Stimulated activated CD4-positive, alpha-beta T cell treated with anti-CD3 and anti-CD28 coated beads, TNF-alpha, amount 100 ng/mL, for 1 hour (primary cell): ENCODE data around the gene REV3L.
A peak's percentile ranks its signal among the peaks of the same experiment; 100 is the strongest.
"Not testable (repeated sequence)": the region's sequence is repeated elsewhere in the genome, so short reads cannot be mapped to it uniquely, and the experiment has no call there.

Experiments
- DNase-seq, 3 donors: peaks; one replicate each; pipeline ENCODE4 v3.0.0-alpha.2; 2020; ENCODE audit warnings: low read depth in 3 of 3, low spot score in 1 of 3

REV3L gene

DNA sequence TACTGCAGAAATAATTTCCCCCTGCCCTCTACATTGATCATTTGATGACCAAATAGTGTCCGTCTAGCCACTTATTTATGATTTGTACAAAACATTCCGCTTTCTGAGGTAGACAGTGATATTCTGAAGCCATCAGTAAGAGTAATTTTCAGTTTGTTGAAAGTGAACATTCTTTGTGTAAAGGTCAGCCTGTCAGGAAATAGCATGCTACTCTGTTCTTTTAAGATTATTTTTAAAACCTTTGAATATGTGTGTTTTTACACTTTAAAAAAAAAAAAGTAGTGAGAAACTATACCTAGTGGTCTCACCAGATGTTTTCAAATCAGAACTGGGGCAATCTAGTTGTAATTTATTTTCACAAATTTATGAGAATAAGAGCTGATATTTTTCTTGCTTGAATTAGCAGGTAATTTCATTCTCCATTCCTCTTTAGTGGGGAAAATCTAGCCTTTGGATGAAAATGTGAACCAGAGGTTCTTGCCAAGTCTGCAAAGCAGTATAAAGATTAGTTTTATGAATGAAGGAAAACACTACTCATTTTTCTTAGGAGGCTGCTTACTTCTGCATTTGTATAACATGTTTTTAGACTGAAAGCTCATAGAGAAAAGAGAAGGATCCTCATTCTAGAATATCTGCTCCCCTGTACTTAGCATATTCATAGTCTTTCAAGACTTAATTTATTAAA is 12.1 kb upstream of the REV3L start:
- no peak for DNase-seq

DNA sequence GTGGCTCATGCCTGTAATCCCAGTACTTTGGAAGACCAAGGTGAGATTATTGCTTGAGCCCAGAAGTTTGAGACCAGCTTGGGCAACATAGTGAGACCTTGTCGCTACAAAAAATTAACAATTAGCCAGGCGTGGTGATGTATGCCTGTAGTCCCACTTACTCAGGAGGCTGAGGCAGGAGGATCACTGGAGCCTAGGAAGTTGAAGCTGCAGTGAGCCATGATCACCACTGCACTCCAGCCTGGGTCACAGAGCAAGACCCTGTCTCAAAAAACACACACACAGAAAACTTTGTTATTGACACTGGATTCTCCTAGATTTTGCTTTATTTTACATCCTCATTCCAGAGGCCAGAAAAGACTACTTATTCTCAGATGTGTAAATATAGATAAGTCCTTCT is 9.5 kb upstream of the REV3L start:
- DNase-seq, result no peak

DNA sequence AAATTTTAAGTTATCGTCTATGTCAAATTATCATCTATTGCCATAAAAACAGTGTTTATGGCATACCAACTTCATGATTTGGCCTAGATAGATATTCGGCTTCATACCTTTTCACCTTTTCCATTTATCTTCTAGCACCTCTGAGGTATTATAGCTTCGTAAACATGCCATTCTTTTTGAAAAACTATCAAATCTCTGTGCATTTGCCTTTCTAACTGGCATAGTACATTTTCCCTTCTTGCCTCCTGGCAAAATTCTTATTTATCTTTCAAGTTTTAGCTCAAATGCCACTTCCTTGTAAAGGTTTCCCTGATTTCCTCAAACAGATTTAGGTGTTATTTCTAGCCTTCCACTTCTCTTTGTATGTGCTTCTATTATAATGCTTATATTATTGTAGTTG is 7.0 kb upstream of the REV3L start:
- no peak for DNase-seq

DNA sequence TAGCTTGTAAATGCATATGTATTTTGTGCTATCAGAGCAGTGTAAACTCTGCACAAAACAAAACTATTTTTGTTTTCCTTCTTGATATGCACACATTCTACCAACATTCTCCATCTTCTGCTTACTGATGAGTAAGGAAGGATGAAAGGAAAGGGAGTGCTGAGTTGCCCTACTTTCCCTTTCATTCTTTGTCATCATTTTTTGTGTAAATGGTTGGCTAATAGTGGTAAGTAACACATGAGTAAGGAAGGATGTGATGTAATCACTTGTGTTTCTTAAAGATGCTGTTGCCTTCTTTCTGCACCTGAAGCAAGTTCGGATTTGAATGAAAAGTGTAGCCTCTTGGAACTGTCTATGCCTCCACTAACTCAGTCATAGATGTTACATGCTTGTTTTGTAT is 4.6 kb upstream of the REV3L start:
- no peak for DNase-seq

DNA sequence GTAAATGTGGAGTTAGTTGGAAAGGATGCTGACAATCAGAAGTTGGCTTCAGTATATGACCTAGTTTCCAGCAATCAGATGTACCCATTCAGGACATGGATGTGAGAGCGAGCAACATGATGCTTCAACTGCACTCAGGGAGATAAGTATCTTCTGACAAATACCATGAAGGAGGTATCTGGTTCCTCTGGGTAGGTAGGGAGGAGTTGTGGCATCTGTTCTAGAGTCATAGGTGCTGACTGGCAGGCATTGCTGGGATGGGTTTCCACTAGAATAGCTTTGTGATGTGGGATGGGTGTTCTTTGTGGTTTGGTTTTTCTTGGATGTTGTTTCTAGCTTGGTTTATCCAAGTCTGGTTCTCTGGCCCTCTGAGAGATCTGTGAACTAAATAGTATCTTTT is 3.9 kb upstream of the REV3L start:
- no peak for DNase-seq

DNA sequence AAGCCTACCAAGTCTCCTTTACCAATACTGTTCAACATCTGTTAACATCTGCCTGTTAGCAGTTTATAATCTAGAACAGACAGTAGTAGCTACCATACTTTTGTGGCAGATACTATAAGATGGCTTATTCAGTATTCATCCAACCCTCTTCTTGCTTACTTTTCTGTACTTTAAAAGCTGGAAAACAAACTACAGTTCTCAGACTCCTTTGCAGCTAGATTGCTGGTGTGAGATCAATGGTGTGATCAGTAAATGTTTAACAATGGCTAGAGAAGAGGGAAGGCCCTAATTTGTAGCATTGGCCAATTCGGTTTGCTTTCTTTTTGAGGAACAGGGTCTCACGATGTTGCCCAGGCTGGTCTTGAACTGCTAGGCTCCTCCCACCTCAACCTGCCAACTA is 3.5 kb upstream of the REV3L start:
- no peak for DNase-seq

DNA sequence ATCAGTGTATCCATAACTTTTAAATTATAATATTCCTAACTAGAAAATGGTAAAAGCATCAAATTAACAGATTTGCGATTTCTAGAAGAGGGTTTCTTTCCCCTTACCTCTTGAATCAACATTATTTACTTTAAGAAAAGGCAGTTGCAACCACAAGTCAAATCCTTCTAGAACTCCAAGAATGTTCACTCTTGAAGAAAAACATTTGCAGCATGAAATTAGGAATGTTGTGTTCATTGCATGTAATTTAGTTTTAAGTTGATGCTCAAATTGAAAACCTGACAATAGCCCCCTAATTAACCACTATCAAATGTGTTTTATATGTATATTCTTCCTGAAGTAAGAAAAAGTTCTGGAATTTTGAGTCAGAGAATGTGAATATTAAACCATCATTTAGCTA is 2.3 kb upstream of the REV3L start:
- DNase-seq, result no peak

DNA sequence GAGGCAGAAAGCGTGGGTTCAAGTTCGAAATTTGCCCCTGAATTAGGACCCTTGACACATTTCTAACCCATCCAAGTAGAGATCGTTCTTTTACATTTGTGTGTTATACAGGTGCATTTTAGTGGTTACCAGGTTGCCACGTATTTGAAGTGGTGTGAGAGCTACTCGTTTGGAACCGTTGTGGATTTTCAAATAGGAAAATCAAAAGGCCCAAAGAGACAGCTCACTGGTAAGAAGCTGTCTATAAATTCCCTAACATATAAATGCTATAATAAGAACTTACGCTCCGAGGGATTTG is 1.6 kb upstream of the REV3L start:
- no peak for DNase-seq

DNA sequence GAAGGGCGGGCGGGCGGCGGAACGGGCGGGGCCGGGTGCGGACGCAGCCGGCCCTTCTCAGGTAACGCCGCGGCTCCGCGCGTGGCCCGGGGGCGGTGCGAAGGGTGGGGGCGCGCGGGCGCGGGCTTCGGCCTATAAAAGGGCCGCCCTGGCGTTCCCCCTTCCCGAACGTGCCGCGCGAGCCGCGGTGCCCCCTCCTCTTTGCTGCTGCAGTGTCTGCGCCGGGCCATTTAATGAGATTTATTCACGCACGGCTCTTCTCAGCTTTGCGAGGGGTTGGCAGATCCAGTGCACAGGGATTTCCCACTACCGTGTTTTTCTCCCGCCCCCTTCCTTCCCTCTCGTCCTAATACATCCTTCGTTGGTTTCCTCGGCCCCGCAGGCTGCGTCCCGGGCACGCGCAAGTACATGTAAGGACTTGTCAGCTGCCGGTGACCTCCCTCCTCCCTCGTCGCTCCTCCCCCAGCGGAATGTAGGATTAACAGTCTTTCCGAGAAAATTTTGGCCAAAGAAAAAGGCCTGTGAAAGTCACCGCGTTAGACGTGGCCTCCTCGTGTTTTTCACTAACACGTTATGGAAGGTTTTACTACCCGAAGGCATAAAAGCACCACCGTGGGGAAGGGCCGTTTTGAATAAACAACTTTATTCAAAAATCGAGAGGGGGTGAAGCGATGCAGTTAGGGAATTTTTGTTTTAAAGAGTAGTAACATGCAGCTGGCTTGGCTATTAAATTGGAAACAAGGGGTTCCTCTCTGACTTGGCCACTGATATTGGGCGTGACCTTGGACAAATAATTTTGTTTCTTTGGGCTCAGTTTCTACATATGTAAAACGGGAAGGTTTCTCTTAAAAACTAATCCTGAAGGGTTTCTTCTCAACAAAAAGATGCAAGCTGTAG is 966 bp upstream of the REV3L start:
- peak; percentile 66 to 79 (median 73) for DNase-seq

DNA sequence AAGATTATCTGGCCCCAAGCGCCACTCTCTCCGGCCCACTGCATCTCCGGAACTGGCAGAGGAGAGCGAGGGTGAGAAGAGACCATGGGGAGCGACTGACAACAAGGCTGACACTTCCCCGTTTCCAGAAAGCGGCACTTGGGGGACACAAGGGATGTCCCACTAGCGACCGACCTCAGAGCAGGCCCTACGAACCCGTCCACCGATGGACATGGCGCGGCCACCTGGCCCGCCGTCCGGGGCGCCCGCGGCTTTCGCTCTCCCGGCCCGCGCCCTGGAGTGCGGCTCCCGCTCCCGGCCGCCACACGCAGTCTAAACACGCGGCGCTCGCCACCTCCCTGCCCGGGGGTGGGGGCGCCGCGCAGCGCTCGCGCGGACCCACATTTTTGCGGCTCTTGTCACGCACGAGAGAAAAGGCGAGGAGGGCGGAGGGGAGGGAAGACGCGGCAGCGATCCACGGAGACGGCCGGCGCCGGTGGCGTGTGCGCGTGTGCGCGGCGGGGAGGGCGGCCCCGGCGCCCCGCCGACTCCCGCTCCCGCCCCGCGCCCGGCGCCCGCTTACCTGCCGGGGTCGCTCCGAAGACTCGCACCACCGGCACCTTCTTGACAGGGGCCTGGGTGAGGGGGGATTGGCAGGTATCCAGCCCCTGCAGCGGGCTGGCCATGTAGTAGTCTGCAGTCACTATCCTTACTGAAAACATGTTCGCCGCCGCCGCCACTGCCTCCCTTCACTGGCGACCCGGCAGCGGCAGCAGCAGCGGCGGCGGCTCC is 645 bp downstream of the REV3L start:
- DNase-seq, result no peak

DNA sequence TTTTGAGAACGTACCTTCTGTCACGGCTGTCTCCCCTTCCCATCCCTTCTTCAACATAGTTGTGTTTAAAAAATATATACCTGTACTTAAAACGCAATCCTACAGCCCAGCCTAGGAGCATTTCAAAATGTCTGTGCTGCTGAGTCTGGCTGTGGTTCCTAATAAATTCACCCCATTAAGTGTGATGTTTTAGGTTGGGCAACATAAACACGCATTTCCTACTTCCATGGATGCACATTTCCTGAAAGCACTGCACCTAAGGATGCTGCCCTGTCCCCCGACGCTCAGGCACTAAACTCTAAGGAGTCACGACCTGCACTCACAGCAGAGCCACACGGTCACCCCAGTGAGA is 1.2 kb downstream of the REV3L start:
- DNase-seq, result no peak

DNA sequence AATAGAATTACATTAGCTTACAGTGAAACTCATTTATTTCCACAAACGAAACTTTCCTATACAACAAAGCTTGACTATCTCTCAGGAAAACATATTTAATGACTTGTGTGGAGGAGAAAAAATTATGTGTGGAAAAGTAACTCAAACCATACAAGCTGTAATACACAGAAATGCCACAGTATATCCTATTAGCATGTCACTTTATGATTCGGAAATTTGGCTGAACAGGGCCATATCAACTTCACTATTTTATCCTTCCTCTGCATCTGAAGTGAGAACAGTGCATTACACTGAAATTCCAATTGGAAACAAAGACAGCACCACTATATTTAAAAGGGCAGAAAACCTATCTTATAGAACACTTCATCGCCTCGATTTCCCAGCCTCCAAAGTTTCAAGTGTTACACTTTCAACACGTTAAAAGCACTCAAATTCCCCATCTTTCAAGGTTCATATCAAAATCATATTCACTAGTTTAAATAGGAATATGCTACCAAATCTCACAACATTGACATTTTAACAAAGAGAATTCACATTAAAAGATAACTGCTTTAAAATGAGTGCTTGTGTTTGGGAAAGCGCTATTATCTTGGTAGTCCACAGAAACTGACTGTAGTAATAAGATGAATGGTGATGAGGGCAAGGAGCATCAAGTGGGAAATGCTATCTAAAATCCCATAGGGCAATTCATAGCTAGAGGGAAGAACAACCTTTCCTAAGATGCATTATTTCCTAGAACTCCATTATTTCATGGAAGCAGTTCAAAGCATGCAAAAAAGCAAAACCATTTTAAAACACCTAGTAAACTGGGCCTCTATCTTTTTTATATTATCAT is 1.8 kb downstream of the REV3L start:
- no peak for DNase-seq

DNA sequence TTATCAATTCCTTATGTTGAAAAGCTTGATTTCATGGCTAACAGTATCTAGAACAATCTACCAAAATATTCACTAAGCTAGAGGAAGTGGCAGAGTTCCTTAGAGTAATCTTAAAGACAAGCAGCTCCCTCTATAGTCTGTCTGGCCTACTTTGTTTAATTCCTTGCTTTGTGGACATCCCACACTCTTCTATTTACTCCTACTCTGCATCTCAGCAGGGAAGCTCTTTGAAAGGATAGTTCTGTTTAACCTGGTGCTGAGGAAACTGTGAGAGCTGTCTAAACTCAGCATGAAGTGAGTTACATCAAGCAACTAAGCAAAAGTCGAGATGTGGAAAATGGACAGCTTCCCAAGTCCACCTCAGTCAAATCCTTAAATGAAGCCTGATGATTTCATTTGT is 4.3 kb downstream of the REV3L start:
- DNase-seq, result no peak

DNA sequence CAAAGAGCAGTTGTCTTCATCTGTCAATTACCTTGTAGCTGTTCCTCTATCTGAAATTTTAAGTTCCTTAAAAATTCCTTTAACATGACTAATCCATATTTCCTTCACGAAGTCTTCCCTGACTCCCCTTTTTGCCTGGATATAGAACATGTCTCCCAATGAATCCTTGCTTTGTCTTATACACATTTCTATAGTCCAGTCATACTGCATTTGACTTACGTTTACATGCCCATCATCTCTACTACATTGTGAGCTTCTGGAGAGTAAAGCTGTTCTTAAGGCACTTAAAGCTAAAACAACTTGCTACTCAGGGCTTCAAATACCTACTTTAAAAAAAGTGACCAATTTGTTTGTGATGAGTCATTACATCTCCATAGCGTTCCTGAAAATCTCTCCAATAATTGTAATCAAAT is 4.9 kb downstream of the REV3L start:
- no peak for DNase-seq

DNA sequence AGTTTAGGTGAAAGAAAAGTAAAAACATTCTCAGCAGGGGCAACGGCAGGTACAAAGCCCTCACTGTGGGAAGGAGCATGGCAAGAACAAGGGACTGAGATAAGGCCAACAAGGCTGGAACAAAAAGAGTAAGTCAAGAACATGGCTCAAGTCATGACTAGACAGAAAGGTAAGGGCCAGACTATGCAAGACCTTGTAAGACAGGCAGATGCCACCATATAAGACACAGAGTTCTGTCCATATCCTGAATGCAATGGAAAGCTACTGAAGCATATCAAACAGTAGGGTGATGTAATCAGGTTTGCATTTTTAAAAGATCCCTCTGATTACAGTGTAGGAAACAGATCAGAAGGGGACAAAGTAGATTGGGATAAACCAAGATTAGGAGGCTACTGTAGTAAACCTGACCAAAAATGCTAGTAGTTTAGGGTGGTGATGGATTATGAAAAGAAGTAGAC is 5.5 kb downstream of the REV3L start:
- DNase-seq, result no peak

DNA sequence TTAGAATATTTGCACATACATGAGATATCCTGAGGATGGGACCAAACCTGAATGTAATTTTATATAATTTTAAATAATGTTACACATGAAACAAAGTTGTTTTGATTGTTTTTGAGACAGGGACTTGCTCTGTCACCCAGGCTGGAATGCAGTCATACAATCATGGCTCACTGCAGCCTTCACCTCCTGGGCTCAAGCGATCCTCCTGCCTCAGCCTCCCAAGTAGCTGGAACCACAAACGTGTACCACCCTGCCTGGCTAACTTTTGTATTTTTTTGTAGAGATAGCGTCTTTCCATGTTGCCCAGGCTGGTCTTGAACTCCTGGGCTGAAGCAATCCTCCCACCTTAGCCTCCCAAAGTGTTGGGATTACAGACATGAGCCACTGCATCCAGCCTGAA is 7.0 kb downstream of the REV3L start:
- DNase-seq, result not testable (repeated sequence)

DNA sequence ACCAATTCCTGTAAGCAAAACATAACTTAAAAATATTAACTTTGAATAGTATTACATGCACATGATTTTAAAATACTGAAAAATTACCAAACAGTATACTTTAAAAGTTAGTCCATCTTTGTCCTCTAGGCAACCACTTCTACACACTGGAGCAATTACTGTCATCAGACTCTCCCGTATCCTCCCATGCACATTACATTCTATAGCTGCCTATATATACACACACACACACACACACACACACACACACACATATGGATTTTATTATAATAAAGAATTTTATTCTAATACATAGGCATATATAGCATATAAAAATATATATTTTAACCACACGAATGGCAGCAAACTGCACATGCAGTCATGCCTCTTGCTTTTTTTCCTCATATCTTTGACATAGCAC is 8.2 kb downstream of the REV3L start:
- DNase-seq, result no peak

DNA sequence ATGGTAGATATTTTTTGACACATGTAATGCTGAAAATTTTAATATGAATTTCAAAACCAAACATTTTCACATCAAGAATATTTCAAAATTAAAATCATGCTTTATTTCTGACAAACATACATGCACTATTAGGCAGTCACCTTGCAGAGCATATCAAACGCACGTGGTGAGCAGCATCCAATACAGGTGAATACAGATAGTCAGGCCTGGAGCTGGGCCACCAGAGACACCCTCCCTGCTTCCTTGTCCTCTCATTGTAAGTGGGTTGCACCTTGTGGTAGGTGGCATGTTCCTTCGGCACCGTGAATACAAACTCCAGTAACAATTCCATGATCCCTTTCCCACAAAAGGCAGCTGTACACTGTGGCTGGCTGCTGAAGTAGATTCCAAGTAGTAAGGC is 8.9 kb downstream of the REV3L start:
- DNase-seq, result no peak

DNA sequence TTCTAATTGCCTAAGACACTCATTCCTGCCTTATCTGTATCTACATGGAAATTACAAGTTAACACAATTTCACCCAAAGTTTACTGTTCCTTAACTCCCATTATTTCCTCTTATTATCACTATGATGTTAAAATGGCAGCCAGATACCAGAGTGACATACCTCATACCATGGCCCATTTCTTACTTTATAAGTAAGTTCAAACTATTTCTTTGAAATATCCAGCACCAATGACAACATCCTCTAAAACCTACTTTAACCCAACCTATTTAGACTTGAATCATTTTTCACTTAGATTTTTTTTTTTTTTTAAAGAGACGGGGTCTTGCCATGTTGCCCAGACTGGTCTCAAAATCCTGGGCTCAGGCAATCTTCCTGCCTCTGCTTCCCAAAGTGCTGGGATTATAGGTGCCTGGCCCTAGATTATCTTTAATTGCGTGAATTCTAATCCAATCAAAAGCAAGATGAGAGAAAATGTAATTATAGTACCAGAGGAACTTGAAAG is 10.0 kb downstream of the REV3L start:
- DNase-seq, result no peak

DNA sequence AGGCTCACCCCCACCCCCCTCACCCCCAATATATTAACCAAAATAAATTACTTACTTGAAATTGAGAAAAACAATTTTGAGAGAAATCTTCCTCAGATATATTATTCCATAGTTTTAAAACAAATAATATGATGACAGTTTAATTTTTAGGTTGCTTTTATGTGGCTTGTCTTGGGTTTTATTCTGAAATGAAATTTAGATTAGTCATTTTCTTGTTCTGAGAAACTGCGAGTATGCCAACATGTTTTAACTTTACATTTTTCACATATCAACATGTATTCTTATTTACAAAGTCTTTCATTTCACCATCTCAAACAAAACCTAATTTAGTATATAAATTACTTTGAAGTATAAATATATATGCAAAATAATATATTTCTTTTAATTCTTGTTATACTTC is 11.1 kb downstream of the REV3L start:
- DNase-seq, result no peak

DNA sequence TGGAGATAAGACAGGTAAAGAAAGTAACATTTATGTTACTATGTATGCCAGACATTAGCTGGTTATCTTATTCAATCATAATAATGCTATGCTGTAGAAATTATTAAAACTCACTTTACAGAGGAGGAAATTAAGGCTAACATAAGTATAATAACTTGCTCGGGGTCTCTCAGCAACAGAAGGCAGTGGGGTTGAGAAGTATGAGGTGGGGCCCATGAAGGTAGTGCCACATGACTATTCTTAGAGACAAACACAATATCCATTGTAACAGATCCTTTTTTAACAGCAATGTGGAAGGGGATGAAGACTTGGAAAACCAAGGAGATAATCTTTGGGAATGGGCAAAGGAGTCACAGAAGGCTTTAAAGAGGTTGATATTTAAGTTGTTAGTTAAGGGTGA is 11.5 kb downstream of the REV3L start:
- no peak for DNase-seq
